OCI-LY7 (cell line): Measurements from ENCODE around the gene DPYSL5. TPM values are rescaled to one million over a fixed set of nuclear protein-coding genes. Genes with fewer than 3 reads are reported as not detected.

Source experiments
- BruUV-seq: library from RNA; stranded (reverse); fragments of 400-500 nt; replicated peaks from 2 replicates; lab custom pipeline; 2021; lab: Mats Ljungman, UMichigan
- CTCF ChIA-PET: fragments of 300-600 bp; sonication (Branson Sonifier 250); formaldehyde crosslinking; loops from one replicate; lab custom pipeline; 2022; ENCODE audit warnings: antibody characterized with exemption; ENCODE audit not compliant: unreplicated experiment; lab: Charles Lee
- POLR2A ChIA-PET: fragments of 300-600 bp; sonication (Branson Sonifier 250); formaldehyde crosslinking; loops from one replicate; lab custom pipeline; 2022; ENCODE audit warnings: antibody characterized with exemption; lab: Charles Lee
- DNase-seq: peaks from one replicate; pipeline ENCODE4 v3.0.0-alpha.2; 2015; ENCODE audit warnings: low spot score
- H2AFZ ChIP-seq: fragments of 200-600 bp; sonication (generic), shearing (Covaris generic); 2 replicates; pipeline ENCODE4 v1.6.1; 2014; ENCODE audit warnings: mild to moderate bottlenecking, antibody characterized with exemption, low read length, moderate library complexity
- H3K27ac ChIP-seq: fragments of 200-600 bp; sonication (generic); 2 replicates; pipeline ENCODE4 v1.5.1; 2014; ENCODE audit warnings: mixed run types, low read depth, mild to moderate bottlenecking, moderate library complexity, low read length, inconsistent platforms; ENCODE audit not compliant: poor library complexity, severe bottlenecking
- H3K36me3 ChIP-seq: fragments of 200-600 bp; sonication (generic); 2 replicates; pipeline ENCODE4 v1.6.1; 2014; ENCODE audit warnings: mild to moderate bottlenecking, antibody characterized with exemption, low read length, moderate library complexity, mixed read lengths; ENCODE audit not compliant: insufficient read depth
- H3K4me1 ChIP-seq: fragments of 200-600 bp; sonication (generic); 2 replicates; pipeline ENCODE4 v1.5.1; 2014; ENCODE audit warnings: mild to moderate bottlenecking, low read length; ENCODE audit not compliant: insufficient read depth, poor library complexity, severe bottlenecking
- H3K4me2 ChIP-seq: fragments of 200-600 bp; sonication (generic); 2 replicates; pipeline ENCODE4 v1.6.1; 2014; ENCODE audit warnings: mild to moderate bottlenecking, low read length
- H3K4me3 ChIP-seq: fragments of 200-600 bp; sonication (generic); 2 replicates; pipeline ENCODE4 v1.5.1; 2014; ENCODE audit warnings: mild to moderate bottlenecking, low read depth, low read length; ENCODE audit not compliant: poor library complexity, severe bottlenecking
- H3K79me2 ChIP-seq: fragments of 200-600 bp; sonication (generic); 2 replicates; pipeline ENCODE4 v1.6.1; 2016; ENCODE audit warnings: low read depth, mild to moderate bottlenecking, low read length, moderate library complexity, mixed read lengths; ENCODE audit not compliant: insufficient read depth
- H3K9me2 ChIP-seq: fragments of 200-600 bp; sonication (generic); 2 replicates; pipeline ENCODE4 v1.6.1; 2016; ENCODE audit warnings: mild to moderate bottlenecking, low read length, mixed read lengths; ENCODE audit not compliant: insufficient read depth
- H3K9me3 ChIP-seq: fragments of 200-600 bp; sonication (generic); 2 replicates; pipeline ENCODE4 v1.6.1; 2014; ENCODE audit warnings: mild to moderate bottlenecking, mixed run types, low read length, mixed read lengths
- H4K20me1 ChIP-seq: fragments of 200-600 bp; sonication (generic); 2 replicates; pipeline ENCODE4 v1.6.1; 2014; ENCODE audit warnings: mild to moderate bottlenecking, antibody characterized with exemption, low read length, moderate library complexity, mixed read lengths; ENCODE audit not compliant: insufficient read depth
- CTCF ChIP-seq: fragments of 200-600 bp; sonication (generic); conservative IDR thresholded peaks from 2 replicates; pipeline ENCODE4 v1.5.1; 2014; ENCODE audit warnings: mild to moderate bottlenecking, antibody characterized with exemption, low read length, moderate library complexity, mixed read lengths
- EZH2phosphoT487 ChIP-seq: fragments of 200-600 bp; sonication (generic); IDR thresholded peaks from 2 replicates; pipeline ENCODE4 v1.6.1; 2018; ENCODE audit warnings: low read depth, borderline replicate concordance, mild to moderate bottlenecking, mixed run types, antibody characterized with exemption, low read length, moderate library complexity, mixed read lengths
- intact Hi-C: fragments of 100-400 bp; cut with micrococcal nuclease; formaldehyde crosslinking; loops from one replicate; pipeline ENCODE4 v1.10.0; 2022; ENCODE audit not compliant: unreplicated experiment
- total RNA-seq, 2 experiments: library from RNA; depleted of rRNA in 1 of 2; stranded (reverse); fragments of >200 nt in 1 of 2; shearing (Covaris generic) in 1 of 2; gene quantifications; 2 replicates each; pipeline ENCODE4 v1.2.3, GENCODE V29; 2014 to 2022

Gene DPYSL5
- total RNA-seq, 2 experiments from 2014 or later: not detected

GRCh38 chr2:26899500-26900164 lies 51.7 kb downstream of the DPYSL5 start:
- Histone ChIP-seq H4K20me1 (no peaks in the 10 kb centered on the region), H2AFZ (no peak overlapping the region), H3K4me2 (no peak overlapping the region), H3K79me2 (no peaks in the 10 kb centered on the region), H3K27ac (no peak overlapping the region), H3K9me2 (no peaks in the 10 kb centered on the region), H3K36me3 (no peaks in the 10 kb centered on the region), H3K4me3 (no peak overlapping the region), H3K9me3 (no peaks in the 10 kb centered on the region), H3K4me1 (no peaks in the 10 kb centered on the region)
- intact Hi-C loops: no loop called here
- POLR2A ChIA-PET: interaction anchor here (0.6 to 1.3 kb wide), 4 partner anchors 15 to 1062 kb away, joined by 3 read pairs; no protein-coding TSS in a partner anchor
- TF ChIP-seq CTCF (no peak), EZH2phosphoT487 (no peak)
- DNase-seq: no peak
- CTCF ChIA-PET: no interaction called here
- no TSS peak for BruUV-seq

- TF ChIP-seq EZH2phosphoT487 (no peak), CTCF (no peak)
- no peaks in the 10 kb centered on the region for H4K20me1 ChIP-seq
- no peaks in the 10 kb centered on the region for H3K9me2 ChIP-seq
- ChIA-PET POLR2A (interaction anchor here (0.6 kb wide), 1 partner anchor 1737 kb away, joined by 3 read pairs; no protein-coding TSS in a partner anchor), CTCF (no interaction called here)
- H3K79me2 ChIP-seq: no peaks in the 10 kb centered on the region
- H3K27ac ChIP-seq: no peak overlapping the region
- intact Hi-C loops: no loop called here
- H3K4me2 ChIP-seq: no peak overlapping the region
- H2AFZ ChIP-seq: no peak overlapping the region
- H3K36me3 ChIP-seq: no peaks in the 10 kb centered on the region
- no peaks in the 10 kb centered on the region for H3K4me1 ChIP-seq
- no peak overlapping the region for H3K4me3 ChIP-seq
- H3K9me3 ChIP-seq: no peaks in the 10 kb centered on the region
- BruUV-seq: no TSS peak
- DNase-seq: no peak
Measured at GRCh38 chr2:26900831-26901321, 52.9 kb downstream of the DPYSL5 start.
